HG03045 (cell line): ENCODE results near the gene APMAP.

Experiments
- ATAC-seq: cut with Tn5 transposase; IDR thresholded peaks from one replicate; pipeline ENCODE4 v1.9.1; 2021; ENCODE audit warnings: mild to moderate bottlenecking, moderate library complexity; ENCODE audit not compliant: unreplicated experiment

APMAP gene

GRCh38 chr20:24914388-24915241, 77.9 kb downstream of the APMAP start:
- ATAC-seq, result no peak

GRCh38 chr20:24913076-24913628, 79.4 kb downstream of the APMAP start:
- ATAC-seq, result no peak
